Lung microvascular endothelial cell (primary cell): ENCODE measurements around the gene BBC3. TPM values are rescaled to one million over a fixed set of nuclear protein-coding genes. Genes with fewer than 3 reads are reported as not detected.
"Not testable (repeated sequence)": the region's sequence is repeated elsewhere in the genome, so short reads cannot be mapped to it uniquely, and the experiment has no call there.

ENCODE experiments used
- DNase-seq, 2 donors: peaks; one replicate each; pipeline versions ENCODE4 v3.0.0 to v3.0.0-alpha.2; 2010; ENCODE audit warnings: low read depth in 2 of 2
- total RNA-seq: library from RNA; depleted of rRNA; stranded (reverse); fragments of >200 nt; gene quantifications from 2 replicates; pipeline ENCODE4 v1.2.1, GENCODE V29; 2014

BBC3 gene
- total RNA-seq, 1 donor from 2014 or later = 16.5 TPM

DNA sequence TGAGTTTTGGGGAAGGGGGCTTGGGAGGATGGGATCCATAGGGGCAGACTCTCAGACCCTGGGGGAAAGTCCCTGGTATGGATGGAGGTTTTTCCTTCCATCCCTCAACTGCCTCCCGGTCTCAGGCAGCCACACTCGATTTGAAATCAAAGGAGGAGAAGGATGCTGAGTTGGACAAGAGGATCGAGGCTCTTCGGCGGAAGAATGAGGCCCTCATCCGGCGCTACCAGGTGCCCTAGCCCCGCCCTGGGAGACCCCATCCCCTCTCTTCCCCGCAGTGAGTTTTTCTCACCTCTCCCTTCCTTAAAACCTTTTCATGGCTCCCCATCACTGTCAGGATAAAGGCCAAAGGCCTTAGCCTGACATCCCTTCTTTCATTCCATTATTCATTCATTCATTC, 27.4 kb upstream of the BBC3 start:
- DNase-seq = no peak

DNA sequence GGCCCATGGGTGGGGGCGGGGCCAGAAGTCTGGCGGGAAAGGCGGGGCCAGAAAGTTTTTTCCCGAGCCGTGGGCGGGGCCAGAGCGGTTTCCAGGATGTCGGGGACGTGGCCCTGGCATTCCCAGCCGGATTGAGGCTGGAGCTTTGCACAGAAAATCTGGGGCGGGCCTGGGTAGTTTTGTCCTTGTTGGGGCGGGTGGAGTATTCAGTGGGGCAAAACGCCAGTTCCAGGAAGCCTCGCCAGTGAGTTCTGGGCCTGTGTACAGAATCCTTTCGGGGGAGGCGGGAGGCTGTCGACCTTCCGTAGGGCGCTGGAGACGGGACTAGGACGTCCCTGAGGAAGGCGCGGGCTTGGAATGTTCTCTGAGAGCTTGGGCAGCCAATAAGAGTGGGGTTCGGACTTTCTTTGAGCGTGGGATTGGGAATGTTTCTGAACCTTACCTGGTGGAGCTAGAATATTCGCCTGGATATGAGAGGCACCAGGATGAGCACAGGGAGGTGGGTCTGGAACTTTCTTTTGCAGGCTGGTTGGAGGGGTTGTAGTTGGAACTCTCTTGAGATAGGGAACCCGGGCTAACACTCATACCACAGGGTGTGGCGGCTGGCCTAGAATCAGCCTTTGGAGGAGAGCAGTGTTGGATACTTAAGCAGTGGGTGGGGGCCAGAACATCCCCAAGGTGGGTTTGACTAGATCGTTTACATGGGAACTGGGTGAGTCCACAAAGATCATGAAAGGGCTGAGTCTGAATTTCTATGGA, 26.6 kb upstream of the BBC3 start:
- DNase-seq = no peak

DNA sequence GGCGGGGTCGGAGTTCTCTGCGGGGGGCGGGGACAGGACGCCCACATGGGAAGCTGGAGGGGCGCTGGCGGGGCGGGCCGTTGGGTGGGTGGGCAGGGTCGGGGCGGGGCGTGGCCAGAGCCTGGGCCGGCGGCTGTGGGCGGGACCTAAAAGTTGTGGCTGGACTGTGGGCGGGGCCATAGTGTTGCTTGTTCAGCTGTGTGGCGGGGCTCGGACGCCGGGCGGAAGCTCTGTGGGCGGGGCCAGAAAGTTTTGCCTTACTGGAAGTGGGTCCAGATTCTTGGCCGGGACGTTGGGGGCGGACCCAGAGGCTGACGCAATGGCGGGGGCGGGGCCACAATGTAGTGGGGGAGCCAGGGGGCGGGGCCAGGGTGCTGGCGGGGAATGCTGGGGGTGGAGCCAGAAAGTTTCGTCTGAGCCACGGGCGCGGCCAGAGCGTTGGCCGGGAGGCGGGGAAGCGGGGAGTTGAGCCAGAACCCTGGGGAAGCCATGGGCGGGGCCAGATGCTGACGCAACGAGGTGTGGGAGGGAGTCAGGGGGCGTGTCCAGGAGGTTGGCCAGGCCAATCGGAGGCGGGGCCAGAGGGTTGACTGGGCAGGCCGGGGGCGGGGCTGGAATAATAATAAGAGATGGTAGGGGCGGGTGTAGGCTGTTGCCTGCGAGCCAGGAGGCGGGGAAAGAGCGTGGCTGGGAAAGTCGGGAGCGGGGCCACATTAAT, 25.9 kb upstream of the BBC3 start:
- DNase-seq = peak; percentile 99

DNA sequence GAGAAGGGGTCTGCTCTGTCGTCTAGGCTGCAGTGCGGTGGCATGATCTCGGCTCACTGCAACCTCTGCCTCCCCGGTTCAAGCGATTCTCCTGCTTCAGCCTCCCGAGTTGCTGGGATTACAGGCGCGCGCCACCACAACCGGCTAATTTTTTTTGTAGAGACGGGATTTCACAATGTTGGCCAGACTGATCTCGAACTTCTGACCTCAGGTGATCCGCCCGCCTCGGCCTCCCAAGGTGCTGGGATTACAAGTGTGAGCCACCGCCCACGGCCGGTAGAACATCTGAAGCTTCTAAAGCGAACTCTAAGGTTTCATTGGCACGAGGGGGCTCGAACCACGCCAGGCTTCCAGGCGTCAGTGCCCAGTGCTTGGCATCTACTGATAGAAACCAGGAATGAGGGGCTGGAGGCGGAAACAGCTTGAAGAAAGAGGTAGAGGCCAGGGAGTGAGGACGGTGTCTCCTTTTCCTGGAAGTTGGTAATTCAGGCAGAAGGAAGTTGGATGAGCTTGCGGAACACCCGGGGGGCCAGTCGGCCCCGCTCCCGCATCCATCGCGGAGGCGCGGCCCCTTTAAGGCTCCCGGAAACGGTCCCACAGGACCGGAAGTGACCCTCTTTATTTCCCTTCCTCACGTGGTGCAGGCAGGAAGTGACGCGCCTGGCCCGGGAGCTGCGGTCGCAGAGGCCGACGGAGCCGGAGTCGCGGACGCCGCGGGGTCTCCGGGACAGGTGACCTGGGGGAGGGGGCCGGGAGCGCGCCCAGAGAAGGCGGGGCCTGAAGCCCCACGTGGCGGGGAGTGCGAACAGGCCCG, 25.1 kb upstream of the BBC3 start, which contains the start of gene CCDC9:
CCDC9 (plus strand) TSS at position 647 of the 814 bp plus-strand sequence. CDS start 1,876 bp downstream, outside the sequence.
- peak; percentile 95 to 99 for DNase-seq

DNA sequence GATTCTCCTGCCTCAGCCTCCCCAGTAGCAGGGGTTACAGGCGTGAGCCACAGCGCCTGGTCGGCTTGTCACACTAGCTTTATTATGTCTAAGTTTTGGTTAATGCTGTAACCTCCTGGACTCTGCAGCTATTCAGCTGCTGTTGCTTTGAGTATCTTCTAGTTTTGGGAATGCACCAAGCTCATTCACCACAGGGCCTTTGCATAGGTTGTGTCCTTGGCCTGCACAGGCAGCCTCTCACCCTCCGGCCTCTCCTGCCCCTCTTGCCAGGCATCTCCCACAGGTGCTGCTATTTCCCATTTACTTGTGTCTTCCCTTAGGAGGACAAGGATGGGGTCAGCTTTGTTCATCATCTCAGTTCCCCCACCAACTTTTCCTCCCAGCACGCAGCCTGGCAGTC, 23.0 kb upstream of the BBC3 start:
- DNase-seq = no peak

DNA sequence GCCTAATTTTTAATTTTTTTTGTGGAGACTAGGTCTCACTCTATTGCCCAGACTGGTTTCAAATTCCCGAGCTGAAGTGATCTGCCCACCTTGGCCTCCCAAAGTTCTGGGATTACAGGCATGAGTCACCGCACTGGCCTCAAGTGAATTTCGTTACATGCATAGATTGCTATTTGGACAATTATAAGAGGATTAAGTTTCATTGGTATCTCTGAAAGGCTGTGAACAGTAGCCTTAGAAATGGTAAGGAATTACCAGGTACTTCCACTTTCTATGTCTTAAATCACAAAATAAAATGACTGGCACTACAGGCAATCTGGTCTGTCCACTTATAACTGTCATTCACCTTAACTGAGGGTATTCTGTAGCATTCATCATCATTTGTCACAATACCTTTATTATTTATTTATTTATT, 22.5 kb upstream of the BBC3 start:
- DNase-seq = no peak

DNA sequence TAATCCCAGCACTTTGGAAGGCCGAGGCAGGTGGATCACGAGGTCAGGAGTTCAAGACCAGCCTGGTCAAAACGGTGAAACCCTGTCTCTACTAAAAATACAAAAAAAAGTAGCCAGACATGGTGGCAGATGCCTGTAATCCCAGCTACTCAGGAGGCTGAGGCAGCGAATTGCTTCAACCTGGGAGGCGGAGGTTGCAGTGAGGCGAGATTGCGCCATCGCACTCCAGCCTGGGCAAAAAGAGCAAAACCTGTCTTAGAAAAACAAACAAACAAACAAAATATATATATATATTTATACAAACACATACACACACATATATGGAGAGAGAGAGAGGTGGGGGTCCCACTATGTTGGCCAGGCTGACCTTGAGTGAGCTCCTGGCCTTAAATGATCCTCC, 22.0 kb upstream of the BBC3 start:
- DNase-seq = not testable (repeated sequence)

DNA sequence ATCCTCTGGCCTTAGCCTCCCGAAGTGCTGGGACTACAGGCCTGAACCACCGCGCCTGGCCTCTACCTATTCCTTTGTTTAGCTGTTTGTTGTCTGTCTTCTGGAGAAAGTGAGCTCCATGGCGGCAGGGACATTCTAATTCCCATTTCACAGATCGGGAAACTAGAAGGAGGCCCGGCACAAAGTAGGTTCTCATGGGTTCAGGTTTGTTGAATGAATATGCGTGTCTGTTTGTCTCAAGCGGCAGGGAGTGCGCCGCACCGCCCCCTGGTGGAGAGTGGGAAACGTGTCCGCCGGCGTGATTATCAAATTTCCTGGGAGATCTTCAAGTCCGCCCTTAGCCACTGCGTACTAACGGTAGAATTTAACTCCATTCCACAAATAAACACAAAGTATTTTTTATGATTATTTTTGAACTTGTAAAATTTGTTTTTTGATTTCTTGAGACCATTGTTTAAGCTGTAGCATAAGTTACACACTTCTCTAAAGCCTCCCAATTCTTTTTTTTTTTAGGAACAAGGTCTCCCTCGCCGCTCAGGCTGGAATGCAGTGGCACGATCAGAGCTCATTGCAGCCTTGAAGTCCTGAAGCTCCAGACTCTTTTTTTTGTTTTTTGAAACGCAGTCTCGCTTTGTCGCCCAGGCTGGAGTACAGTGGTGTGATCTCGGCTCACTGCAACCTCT, 16.4 kb upstream of the BBC3 start:
- peak; percentile 74 to 80 for DNase-seq

DNA sequence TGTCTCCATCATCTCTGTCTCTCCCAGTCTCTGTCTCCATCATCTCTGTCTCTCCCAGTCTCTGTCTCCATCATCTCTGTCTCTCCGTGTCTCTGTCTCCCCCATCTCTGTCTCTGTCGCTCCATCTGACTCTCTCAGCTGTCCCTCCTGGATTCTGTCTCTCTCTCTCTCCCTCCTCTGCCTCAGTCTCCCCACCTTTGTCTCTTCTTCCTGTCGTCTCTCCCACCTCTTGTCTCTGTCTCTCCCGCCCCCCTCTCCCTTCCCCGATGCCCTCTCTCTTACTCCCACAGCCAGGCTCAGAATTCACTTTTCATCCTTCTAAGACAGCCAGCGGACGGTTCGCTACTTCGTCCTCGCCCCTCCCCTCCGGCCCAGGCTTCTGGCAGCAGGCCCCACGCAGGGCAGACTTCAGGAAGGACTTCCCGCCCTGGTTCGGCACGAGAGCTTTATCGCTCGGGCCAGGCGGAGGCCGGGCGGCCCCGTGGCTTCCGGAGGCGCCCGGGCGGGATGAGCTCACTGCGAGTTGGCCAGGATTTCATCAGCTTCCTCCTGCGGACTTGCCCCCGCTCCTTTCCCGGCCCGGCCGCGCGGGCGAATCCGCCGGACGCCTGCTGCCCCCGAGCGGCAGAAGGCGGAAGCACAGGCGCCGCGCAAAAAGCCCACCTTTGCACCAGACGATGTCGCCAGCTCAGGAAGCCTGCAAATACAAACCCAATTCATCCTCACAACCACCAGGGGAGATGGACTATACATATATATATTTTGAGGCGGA, 13.0 kb upstream of the BBC3 start:
- peak; percentile 99 for DNase-seq

DNA sequence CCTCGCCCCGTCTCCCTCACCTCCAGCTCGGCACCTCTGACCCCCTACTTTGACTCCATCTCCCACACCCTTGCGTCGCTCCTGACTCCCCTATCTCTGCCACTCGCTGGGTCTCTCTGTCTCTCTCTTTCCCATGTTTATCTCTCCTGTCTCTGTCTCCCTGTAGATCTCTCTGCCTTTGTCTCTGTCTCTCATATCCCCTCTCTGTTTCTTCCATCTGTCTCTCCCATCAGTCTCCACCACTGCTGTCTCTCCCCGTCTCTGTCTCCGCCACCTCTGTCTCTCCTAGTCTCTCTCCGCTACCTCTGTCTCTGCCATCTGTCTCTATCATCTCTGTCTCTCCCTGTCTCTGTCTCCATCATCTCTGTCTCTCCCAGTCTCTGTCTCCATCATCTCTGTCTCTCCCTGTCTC, 12.4 kb upstream of the BBC3 start:
- DNase-seq = no peak

DNA sequence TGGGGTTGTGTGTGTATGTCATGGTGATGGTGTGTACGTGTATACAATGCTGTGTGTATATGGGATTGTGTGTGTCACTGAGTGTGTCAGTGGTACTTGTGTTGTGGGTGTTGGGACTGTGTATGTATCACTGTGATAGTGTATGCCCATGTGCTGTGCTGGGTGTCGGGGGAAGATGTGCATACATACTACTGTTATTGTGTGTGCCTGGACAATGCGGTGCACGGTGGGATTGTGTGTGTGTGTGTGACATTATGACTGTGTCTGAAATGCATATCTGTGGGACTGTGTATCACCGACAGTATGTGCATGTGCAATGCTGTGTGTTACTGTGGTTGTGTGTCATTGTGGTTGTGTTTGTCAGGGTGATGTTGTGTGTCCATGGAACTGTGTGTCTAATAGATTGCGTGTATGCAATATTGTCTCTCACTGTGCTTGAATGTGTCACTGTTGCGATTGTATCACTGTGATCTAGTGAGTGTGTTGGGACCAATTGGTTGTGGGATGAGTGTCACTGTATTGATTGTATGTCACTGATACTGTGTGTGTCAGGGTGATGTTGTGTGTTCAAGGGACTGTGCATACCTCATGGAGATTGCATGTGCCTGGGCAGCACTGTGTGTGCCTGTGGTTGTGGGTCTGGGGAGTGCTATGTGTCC, 11.0 kb upstream of the BBC3 start:
- no peak for DNase-seq

DNA sequence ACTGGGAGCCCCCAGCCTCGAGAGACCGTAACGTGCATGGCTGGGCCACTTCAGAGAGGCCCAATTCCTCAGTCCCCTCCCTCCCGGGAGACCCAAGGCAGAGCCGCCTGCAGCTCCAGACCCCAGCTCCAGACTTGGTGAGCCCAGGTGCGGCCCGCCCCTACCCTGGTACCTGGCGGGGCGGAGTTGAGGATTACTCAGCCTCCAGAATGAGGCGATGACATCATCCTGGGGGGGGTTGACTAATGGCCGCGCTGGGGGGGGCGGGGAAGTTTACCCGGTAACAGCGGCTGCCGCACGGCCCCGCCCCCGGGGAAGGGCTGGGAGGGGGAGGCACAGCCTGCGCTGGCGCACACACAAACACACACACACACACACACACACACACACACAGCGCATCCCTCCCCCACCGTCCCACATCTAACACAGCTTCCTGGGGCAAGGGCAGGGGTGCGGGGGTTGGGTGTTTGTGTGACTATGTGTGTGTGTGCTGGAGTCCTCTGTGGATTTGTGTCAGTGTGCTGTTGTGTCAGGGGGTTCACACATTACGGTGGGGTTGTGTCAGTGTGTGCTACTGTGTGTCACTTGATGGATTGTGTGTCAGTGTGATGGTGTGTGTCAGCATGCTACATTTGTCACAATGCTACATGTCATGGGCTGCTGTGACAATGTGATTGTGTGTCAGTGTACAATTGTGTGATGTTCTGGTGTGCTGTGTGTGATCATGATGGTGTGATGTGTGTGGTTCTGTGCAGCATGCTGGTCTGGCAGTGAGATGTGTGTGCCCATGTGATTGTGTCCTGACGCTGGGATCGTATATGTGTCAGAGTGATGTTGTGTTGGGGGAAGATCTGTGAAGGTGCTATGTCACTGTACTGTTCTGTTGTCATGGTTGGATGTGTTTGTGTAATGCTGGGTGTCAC, 10.3 kb upstream of the BBC3 start:
- peak; percentile 86 to 89 for DNase-seq

DNA sequence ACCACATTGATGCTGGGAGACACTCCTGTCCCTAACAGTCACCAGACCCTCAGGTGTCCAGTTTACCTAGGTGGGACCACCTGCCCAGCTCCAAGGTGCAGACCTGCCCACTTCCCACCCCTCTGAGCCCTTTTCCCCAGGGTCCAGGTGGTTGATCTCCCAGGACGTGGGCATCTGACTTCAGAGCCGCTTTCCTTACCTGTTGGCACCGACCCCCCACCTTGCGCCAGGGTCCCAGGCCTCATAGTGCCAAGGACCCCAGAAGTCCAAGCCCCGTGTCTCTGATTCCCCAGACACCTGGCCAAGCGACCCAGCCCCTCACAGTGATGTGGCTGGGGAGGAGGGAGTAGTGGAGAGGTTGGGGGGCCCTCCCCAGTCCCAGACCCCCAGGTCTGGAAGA, 9.6 kb upstream of the BBC3 start:
- DNase-seq = no peak

DNA sequence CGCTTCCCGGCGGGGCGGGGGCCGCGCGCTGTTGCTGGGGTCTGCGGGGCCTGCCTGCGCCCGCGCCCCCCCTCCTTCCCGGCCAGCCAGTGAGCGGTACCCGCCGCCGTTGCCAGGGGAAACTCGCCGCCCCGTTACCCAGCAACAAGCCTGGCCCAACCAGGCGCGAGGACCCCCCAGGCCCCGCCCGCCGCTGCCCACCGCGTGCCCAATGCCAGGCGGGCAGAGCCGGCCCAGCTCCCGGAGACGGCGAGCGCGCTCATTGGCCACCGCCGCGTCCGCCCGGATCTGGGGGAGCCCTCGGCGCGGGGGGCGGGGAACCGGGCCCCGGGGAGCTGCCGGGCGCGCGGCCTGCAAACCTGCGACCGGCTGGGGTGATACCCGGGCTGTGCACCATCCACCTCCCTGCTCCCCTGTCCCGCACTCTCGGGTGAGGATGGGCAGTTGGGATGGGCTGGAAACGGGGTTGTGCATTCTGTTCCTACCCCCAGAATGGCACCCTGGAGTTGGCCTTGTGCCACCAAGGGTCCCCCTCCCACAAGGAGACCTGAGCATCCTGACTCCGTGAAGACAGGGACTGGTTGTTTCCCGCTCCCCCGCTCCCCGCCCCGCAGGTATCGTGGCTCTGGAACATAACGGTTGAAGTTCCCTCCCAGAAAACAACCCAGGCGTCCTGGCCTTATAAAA, 8.8 kb upstream of the BBC3 start:
- peak; percentile 54 to 71 for DNase-seq

DNA sequence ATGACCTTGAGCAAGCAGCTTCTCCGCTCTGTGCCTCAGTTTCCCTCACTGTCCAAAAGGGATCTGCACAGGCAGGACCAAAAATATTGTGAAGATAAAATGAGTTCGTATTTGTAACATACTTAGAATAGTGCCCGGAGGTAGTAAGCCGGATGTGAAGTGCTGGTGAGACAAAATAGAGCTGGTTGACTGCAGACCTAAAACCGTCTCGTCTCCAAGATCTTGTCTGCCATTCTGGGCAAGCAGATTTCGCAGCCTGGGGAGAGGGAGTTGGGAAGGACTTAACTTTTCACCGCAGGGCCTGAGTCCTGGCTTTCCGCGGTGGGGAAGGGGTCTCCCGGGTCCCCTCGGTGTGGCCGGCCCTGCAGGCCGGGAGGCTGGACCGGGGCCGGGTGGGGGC, 8.2 kb upstream of the BBC3 start:
- no peak for DNase-seq

DNA sequence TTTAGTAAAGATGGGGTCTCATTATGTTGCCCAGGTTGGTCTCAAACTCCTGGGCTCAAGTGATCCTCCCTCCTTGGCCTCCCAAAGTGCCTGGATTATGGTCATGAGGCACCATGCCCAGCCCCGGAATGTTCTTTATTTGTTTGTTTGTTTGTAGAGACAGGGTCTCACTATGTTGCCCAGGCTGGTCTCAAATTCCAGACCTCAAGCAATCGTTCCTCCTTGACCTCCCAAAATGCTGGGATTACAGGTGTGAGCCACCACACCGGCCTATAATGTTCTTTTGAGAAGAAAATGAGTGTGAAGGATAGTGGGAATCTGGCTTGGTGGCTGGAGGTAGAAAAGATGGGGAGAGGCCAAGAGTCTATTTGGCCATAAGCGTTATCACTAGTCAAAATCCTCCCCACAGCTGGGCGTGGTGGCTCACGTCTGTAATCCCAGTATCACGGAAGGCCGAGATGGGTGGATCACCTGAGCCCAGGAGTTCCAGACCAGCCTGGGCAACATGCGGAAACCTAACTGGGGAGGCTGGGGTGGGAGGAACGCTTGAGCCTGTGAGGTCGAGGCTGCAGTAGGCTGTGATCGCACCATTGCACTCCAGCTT, 5.2 kb upstream of the BBC3 start:
- no peak for DNase-seq

DNA sequence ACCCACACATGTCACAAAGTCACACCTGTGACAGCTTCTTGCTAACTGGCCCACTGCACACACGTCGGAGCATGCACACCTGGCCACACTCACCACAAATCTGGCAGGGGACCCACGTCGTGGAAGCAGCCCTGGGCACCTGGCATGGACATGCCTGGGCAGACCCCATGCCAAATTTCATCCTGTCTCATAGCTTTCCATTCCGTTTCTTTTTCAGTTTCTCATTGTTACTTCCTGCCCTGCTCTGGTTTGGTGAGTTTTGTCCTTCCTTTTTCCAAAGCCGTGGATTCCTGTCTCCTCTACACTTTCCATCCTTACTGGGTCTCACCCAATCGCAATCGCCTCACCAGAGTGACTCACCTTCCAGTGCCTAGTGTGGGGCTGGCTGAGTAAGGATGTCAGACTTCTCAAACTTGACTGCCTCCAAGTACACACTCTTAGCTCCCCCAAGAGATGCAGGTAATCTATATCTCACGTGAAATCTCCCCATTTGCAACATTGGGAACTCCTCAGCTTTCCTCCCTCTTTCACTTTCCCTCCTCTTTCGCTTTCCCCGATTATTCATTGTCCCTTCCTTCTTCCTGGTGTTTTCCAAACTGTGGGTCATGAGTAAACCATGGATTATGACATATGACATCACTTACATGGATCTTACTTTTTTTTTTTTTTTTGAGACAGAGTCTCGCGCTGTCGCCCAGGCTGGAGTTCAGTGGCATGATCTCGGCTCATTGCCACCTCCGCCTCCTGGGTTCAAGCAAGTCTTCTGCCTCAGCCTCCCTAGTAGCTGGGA, 1.6 kb upstream of the BBC3 start:
- peak; percentile 72 to 86 for DNase-seq
